GM19452 (cell line): ENCODE measurements around the gene ITGA2B.
"Not testable (repeated sequence)": the region's sequence is repeated elsewhere in the genome, so short reads cannot be mapped to it uniquely, and the experiment has no call there.

Experiments used
- ATAC-seq: cut with Tn5 transposase; IDR thresholded peaks from one replicate; pipeline ENCODE4 v1.9.1; 2021; ENCODE audit not compliant: unreplicated experiment

ITGA2B gene

GRCh38 chr17:44394112-44394511, 4.7 kb upstream of the ITGA2B start:
- not testable (repeated sequence) for ATAC-seq

- no peak for ATAC-seq
Measured at GRCh38 chr17:44390250-44390870, 911 bp upstream of the ITGA2B start.

DNA sequence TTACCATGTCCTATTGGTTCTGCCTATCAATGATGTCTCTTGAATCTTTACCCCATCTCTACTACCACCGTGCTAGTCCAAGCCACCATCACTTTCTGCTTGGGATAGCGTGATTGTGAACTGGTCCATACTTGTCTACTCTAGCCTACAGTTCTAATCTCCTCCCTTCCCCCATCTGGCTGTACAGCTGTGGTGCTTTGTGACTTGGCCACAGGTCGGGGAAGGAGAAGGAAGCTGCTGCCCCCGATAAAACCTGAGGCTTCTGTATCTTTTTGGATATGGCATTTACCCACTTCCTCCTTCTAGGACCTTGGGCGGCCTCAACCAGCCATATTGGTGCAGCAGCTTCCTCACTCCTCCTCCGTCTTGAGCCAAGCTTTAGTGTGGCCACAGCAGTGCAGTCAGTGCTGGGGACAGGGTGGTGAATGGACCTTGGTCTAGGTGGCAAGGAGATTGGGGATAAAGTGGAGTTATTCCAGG, 314 bp upstream of the ITGA2B start:
- no peak for ATAC-seq

- ATAC-seq: no peak
Measured at GRCh38 chr17:44387804-44388203, 1.6 kb downstream of the ITGA2B start.

DNA sequence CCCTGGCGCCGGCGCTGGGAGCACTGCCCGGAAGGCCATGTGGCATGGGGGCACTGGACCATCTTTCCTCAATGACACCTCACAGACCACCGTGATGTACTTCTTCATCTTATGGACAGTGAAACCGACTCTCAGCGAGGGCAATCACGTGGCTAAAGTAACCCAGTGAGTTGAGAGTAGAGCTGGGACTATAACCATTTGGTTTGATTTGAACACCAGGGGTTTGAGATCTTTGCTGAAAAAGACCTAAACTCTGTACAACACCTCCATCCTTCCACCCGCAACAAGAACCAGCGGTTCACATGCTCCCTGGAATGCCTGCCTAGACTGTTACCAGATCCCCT, 3.3 kb downstream of the ITGA2B start:
- ATAC-seq: no peak

- no peak for ATAC-seq
Measured at GRCh38 chr17:44385287-44386181, 3.9 kb downstream of the ITGA2B start.

- ATAC-seq: no peak
Measured at GRCh38 chr17:44384823-44385286, 4.6 kb downstream of the ITGA2B start.

GRCh38 chr17:44384281-44384822, 5.1 kb downstream of the ITGA2B start:
- no peak for ATAC-seq

GRCh38 chr17:44383861-44384260, 5.6 kb downstream of the ITGA2B start:
- ATAC-seq: no peak

DNA sequence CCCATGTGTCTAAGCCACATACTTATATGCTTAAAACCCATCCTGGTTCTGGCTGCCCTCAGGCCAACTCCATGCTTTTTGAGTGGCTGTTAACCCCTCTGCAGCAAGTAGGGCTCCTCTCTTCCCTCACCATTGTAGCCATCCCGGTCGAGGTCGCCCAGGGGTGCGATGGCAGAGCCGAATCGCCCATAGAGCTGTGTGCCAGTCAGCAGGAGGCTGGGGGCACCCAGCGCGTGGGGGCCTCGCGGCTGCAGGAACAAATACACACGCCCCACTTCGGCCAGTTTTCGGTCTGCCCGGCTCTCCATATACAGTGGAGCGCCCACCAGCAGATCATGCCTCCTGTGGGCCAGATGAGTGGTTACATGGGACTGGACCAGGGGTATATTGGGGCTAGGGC, 6.1 kb downstream of the ITGA2B start:
- no peak for ATAC-seq

DNA sequence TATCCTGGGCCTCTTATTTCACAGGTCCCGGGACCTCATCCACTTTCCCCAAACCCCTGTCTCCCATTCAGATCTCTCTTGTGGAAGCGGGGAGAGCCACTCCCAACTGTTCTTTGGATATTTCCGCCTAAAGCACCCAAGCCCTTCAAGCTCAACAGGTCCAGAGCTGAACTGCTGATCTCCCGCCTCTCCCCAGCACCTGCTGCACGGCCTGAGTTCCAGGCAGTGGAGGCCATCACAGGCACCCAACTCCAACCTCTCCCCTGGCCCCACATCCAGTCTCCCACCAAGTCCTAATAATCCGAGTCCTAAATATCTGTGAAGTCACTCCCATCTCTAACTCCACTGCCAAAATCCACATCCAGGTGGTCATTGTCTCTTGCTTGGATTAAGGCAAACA, 6.5 kb downstream of the ITGA2B start:
- ATAC-seq: no peak

DNA sequence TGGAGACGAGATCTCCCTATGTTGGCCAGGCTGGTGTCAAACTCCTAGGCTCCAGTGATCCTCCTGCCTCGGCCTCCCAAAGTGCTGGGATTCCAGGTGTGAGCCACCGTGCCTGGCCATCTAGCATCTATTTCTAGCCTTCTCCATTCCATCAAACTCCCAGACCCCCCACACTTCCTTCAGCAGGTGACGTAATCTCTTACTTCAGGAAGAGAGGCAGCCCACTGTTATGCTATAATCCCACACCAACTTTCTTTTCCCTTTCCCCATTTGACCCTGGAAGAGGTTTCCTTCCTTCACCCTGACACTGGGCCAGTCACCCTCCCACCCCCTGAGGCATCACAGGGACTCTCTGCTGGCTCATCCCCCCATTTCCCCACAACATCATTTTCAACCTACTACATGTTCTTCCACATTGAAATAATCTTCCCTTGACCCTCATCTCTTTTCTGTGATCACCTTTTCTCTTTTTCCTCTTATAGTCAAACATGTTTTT, 7.6 kb downstream of the ITGA2B start:
- no peak for ATAC-seq

GRCh38 chr17:44380767-44381166, 8.7 kb downstream of the ITGA2B start:
- no peak for ATAC-seq

DNA sequence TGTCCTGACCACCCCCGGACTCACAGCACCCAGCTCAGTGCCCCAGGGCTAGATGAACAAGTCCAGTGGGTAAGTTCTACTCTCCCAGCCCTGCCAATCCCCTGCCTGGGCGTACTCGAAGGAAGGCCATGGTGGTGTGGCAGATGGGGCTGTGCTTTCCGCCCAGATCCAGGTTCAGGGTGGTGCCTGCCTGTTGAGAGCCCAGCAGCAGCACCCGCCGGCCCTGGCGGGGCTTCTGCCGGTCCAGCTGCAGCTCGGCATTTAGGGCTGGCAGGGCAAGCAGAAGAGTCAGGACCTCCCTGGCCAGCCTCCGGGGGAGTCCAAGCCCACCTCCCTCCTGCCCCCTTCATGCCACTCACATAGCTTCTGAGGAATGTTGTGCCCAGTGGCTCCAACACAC, 9.6 kb downstream of the ITGA2B start:
- ATAC-seq: no peak

DNA sequence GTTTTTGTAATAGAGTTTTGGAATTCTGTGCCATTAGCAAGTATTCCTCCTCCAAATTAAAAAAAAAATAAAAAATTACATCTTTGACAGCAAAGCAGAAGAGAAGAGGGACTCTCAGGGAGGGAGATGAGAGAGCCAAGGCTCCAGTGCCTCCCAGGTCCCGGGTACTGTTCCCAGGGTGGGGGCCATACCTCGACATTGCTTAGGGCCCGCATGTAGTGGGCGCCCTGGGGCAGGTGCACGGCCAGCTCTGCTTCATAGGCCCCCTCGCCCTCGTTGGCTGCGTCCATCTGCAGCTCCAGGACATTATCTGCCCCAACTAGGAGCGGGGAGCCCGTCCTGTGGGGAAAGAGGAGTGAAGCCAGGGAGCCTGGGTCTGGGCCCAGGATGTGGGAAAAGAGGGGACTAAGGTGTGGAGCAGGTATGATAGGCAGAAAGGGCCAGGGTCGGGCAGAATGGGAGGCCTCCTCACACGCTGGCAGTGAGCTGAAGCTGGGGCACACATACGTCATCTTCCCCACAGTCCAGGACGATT, 11.2 kb downstream of the ITGA2B start:
- ATAC-seq: no peak

- no peak for ATAC-seq
Measured at GRCh38 chr17:44376779-44377178, 12.7 kb downstream of the ITGA2B start.

DNA sequence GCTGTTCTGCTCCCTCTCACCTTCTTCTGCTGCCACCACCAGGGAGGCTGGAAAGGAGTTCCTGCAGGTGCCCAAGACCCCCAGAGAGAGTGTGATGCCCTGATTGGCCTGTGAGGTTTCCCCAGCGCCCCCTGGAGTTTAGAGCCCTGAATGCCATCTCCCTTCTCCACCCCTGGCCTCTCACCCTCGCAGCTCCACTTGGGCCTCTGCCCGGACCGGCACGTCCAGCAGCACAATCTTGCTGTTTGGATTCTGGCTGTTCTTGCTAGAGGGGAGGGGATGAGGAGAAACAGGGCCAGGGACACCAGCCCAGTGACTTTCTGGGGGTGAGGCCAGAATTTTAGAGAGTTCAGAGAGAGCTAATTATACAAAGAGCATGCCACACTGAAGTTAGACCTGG, 13.3 kb downstream of the ITGA2B start:
- ATAC-seq: no peak

DNA sequence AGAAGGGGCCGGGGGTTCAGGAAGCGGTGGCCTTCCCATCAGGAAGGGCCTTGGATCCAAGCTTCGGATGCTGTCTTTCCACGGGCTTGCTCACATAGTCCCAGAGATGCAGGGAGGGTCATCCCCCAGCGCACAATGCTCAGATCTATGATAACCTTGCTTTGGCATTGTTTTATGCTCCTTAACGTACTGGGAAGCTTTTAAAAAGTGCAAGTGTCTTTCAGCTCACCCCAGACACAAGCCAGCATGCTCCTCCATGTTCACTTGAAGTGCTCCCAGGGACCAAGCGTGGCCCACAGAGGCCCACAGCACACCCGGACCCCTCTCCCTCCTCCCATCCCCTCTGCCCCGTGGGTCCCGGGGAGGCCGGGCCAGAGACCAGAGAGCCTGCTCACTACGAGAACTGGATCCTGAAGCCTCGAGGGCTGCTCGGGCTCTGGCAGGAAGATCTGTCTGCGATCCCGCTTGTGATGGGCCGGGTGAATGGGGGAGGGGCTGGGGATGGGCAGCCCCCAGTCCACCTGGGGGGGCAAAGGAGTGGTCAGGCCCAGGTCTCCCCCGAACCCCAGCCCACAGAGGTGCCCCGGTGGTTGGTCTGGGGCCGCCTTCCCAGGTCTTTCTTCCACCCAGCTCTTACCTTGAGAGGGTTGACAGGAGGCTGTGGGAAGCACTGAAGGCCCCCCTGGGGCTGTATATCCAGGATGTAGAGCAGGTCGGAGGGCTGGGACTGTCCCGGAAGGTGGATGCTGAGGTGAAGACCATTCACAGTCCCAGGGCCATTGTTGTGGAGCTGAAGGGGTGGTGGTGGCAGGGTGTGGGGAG, 14.0 kb downstream of the ITGA2B start:
- no peak for ATAC-seq

DNA sequence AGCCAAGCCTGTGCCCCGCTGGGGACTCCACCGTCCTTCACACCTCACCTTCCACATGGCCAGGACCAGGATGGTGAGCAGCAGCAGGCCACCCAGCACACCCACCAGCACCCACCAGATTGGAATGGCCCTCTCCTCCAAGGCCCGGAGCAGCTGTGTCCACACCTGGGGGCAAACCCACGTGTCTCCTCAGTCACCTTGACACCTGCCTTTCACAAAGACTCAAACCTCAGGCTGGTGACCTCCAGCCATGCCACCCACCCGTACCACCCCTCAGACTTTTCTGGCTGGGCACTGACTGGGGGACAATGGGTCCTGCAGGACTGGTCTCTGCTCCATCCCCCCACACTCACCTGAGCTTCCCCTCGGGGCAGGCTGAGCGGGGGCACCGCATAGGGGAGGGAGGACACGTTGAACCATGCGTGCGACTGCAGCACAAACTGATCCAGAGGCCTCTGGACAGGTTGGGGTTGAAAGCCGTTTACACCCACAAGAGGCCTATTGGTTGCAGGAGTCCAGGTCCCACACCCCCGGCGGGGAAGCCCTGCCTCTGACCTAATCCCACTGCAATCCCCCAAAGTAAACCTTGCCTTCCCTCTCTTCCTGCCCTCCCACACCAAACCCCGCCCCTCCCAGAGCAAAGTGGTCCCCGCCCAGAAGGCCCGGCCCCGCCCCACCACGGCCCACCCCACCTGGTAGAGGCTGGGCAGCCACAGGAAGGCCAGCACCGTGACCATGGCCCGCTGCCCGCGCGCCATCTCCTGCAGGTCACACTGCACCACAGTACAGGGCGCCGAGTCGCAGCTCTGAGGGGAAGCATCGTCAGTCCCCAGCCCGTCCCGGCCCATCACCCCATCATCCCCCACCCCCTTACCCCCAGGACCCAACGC, 14.9 kb downstream of the ITGA2B start:
- no peak for ATAC-seq

DNA sequence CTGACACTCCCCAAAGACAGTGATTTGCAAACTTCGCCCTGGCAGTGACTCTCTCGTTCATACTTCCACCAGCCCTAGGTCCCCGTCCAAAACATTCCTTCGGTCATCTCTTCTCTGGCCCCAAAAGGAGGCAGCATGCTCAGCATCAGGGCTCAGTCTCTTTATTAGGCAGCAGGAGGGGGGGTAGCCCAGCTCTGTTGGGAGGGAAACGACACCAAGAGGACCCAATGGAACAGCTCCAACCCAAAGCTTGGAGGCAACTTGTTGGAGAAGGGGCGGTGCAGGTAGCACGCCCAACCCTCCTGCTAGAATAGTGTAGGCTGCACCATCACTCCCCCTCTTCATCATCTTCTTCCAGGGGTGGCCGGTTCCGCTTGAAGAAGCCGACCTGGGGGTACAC, 17.4 kb downstream of the ITGA2B start:
- no peak for ATAC-seq
